CD4-positive, alpha-beta T cell treated with Interleukin-4 for 1 hour (primary cell): ENCODE results near the gene HTRA3.

Source experiments
- DNase-seq, 2 donors: peaks; one replicate each; pipeline ENCODE4 v3.0.0-alpha.2; 2020 to 2022

The HTRA3 gene

DNA sequence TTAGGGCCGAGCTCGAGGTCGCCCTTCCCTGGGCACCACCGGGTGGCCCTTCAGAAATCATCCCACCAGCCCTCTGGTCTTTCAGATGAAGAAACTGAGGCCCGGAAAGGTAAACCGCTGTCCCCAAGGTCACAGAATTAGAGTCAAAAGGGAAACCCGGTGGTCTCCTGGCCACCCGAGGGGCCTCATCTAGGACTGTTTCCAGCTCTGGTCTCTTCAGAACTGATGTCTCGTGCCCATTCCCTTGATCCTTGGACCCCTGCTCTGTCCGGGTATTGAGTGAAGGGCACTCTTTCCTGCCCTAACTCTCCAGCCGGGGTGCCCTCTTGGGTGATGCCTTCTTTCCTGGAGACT, 841 bp downstream of the HTRA3 start:
- no peak for DNase-seq

DNA sequence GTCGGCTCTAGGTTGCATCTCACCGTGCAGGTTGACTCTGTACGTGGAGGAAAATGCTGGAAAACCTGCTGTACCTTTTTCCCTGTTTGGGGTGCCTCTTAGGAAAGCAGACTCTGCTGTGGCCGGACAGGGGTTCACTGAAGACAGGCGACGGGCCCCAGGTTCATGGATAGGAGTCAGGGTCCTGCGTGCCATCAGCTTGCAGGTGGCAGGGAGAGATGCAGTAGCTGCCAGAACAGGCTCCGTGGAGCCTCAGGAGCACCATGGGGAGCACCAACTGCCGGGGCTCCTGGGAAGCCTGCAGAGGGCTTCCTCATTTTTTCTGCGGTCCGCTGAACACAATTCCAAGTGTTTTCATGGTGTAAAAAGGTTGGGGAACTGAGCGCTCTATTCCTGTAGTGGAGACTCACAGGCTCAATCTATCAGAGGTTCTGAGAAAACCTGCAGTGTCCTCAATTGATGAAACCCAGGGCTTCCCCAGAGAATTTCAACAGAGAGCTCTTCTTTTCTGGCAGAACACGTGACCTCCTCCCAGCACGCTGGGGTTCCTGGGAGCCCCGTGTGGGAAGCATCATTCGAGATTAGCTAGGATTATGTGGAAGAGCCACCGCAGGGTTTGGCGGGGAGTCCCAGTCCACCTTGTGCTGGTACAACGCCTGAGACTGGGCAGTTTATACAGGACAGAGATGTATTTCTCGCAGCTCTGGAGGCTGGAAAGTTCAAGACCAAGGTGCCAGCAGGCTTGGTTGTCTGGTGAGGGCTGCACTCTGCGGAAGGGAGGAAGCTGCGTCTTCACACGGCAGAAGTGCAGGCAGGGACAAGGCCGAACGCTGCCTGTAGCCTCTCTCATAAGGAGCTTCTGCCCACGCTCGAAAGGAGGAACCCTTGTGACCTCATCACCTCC, 1.6 kb downstream of the HTRA3 start:
- no peak for DNase-seq

DNA sequence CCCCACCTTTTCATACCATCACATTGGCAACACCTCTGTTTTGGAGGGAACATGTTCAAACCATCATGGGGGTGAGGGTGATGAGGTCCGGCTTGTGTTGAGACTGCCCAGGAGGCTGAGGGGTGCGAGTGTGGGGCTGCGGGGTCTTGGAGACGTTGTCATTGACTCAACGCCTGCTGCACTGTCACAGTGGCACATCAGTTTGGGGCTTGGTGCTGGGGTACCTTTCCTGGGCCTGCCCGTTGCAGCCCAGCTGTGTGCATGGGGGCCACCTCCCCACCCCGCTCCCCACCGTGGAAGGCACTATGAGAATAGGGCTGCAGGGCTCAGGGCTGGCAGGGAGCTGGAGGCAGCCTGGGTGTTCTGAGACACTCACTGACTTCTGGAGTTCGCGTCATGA, 2.3 kb downstream of the HTRA3 start:
- DNase-seq = no peak

DNA sequence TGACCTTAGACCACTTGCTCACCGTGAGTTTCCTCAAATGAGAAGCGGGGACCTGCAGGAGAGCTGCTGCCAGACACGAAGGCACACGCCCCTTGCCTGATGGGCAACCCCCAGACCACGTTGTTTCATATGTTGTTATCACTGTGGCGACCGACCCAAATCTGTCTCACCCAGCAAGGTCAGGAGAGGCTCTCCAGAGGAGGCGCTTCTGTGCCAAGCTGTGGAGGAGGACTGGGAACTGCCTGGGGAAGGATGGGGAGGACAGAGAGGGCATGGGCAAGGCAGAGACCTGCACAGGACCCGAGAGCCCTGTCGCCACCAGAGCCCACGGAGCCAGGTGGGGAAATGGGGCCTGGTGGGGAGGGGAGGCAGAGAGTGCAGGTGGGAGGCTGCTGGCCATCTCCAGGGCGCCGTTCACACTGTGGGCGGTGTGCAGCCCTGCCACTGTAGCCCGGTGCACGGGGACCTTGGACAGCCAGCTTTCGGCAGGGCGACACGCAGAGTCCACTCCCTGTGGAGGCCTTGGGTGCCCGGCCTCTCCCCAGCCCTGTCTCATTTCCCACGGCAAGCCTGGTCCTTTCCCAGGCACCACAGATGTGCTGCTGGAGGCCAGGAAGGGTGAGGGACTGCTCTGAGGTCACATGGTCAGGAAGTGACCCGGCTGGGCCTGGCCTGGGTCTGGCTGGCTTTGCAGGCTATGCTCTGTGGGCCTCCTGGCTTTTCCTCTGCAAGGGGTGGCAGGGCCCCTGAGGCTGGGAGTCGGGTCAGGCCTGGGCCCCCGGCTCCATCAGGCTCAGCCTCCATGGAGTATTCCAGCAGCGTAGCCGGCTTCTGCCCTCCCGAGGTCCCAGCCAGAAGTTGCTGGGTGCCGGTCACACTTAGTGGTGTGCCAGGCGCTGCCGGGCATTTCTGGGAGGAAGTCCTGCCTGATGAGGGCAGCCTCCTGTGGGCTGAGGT, 3.2 kb downstream of the HTRA3 start:
- no peak for DNase-seq

DNA sequence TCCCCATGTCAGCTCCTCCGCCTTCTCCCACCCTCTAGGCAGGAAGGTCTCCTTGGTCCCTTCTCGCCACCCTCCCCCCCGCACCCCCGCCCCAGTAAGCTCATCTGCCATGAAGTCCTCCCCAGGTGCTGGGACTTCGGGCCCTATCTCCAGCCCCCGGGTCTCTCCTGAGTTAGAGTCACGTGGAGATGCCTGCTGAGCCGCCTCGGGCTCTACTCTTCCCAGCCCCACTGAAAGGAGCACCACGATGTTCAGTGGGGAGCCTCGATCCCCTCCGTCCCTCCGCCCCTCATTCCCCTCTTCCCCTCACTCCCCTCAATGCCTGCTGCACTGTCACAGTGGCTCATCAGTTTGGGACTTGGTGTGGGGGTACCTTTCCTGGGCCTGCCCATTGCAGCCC, 3.9 kb downstream of the HTRA3 start:
- no peak for DNase-seq

DNA sequence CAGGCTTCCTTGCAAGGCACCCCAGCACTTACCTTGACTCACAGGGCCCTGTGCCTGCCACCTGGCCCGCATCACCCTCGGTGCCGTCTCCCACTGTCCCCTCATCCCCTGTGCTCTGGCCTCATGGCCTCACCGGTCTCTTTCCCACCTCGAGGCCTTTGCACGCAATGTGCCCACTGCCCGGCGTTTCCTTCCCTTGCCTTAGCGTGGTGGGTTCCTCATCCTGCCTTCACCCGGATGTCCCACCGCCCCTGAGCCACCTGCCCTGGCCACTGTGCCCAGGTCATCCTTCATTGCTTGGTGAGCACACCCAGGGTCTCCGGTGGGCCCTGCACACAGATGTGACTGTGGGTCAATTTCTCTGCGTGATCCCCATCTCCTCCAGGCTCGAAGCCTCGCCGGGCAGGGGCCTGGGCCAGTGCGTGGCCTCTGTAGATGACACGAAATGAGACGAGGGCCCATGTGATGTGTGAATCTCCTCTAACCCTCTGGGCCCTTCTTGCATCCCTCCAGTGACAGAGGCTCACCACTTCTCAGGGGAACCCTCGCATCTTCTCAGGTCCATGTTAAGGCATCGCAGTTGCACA, 4.6 kb downstream of the HTRA3 start:
- DNase-seq = no peak

DNA sequence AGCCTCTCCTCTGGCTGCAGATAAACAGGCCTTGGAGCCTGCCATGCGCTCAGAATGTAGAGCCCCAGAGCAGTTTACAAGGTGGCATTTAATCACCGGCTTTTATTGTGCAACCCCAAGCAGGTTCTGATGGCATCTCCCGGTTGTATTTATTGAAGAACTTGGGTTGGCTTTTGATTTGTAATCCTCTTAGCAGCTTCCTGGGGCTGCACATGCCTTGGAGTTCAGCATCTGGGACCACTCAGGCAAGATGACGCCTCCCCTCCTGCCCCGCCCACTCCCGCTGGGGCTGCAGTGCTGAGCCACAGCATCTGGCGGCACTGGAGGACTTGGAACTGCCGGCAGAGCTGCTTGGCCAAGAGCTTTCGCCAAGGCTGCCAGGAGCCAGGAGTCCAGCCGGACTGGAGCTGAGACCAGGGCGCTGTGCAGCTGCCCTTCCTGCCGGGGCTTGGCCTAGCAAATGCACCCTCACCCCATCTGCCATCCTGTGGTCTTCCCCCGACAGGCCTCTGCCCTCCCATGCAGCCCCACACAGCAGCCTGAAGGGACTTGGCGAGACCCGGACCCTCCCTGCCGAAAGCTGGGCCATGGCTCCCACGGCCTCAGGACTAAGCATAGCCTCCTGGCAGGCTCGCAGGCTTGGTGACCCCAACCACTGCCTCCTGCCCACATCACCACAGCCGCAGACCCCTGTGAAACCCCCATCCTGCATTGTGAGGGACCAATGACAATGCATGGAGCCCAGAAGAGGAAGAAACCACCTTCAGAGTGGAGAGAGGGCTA, 5.4 kb downstream of the HTRA3 start:
- DNase-seq = no peak

DNA sequence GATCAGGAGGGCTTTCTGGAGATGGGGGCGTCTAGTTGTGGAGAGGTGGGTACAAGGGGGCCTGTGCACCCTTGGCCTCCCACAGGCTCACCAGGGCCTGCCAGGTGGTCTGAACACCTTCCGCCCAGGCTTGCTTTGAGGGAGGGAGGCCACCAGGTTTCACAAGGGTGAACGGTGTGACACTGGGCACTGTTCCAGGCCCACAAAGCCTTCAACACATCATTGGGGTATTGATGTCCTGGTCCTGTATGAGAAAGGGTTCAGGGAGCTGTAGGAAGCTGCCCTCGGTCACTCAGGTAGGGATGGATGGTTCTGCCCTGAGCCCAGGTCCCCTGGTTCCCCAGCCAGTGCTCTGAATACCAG, 6.0 kb downstream of the HTRA3 start:
- no peak for DNase-seq

DNA sequence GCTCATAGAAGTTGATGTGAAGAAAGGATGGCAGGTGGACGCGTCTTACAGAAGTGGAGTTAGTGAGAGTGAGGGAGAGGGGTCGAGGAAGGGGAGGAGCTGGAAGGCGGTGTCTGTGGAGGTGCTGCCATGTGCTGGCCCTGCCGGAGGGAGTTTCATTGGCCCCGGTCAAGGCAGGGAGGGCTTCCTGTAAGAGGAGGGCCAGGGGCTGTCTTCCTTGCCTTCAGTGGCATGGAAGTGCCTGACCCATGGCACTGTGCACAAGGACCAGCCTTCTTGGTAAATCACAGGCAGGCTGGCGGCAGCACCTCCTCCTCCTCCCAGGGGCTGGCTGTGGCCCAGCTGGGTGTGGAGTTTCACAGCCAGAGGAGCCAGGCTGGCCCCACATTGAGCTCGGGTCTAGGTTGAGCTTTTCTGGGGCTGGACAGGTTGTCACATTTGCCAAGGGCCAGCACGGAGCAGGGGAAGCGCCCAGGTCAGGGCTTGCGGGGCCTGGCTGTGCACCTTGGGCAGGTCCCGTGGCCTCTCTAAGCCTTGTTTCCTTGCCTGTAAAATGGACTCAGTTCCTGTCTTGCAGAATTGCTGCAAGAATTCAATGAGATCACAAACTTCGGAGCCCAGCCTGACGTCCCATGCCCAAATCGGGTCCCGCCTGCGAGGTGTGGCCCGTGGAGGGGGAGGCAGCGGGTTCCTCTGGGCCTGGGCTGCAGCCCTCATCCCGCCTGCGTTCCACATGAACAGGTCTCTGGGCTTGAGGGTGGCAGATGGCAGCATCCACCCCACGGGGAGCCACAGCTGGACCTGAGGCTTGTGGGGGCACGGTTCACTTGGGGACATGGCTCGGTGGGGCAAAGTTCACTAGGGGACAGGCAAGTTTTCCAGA, 7.0 kb downstream of the HTRA3 start:
- no peak for DNase-seq

DNA sequence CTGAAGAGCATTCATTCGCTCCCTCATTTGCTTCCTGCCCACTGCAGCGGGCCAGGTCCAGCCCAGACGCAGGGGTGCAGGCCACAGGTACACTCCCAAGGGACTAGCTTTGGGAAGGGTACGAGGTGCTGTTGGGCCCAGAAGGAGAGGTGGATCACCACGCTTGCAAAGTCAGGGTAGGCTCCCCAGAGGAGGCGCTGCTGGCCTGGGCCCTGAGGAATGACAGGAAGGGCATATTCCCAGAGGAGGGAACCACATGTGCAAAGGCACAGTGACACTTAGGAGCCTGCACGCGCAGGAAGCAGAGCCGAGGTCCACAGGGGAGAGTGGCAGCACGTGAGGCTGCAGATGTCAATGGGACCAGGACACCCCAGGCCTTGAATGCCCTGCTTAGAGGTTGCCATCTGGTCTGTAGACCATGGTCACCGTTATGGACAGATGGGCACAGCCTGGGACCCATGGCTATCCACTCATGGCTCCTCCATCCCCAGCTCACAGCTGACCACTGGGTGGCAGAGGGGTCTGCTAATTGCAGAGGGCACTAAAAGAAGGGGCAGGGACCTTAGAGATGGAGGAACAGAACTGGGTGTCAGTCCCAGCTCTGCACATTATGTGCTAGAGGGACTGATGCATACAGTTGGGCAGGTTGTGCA, 7.9 kb downstream of the HTRA3 start:
- no peak for DNase-seq

DNA sequence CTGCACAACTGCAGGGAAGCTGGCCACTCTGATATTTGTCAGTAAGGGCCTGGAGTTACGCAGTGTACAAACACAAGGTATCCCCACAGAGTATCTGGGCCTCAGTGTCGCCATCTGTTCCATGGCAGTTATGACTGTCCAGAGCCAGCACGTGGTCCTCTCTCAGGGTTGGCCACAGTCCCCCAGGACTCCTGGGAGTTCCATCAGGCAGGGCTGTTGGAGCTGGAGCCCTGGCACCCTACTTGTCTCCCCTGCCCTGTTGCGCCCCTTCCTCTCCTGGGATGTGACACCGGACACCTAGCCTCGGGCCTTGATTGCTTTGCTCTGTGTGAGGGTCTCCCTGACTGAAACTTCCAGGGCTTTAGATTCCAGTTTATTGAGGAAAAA, 8.4 kb downstream of the HTRA3 start:
- DNase-seq = no peak

DNA sequence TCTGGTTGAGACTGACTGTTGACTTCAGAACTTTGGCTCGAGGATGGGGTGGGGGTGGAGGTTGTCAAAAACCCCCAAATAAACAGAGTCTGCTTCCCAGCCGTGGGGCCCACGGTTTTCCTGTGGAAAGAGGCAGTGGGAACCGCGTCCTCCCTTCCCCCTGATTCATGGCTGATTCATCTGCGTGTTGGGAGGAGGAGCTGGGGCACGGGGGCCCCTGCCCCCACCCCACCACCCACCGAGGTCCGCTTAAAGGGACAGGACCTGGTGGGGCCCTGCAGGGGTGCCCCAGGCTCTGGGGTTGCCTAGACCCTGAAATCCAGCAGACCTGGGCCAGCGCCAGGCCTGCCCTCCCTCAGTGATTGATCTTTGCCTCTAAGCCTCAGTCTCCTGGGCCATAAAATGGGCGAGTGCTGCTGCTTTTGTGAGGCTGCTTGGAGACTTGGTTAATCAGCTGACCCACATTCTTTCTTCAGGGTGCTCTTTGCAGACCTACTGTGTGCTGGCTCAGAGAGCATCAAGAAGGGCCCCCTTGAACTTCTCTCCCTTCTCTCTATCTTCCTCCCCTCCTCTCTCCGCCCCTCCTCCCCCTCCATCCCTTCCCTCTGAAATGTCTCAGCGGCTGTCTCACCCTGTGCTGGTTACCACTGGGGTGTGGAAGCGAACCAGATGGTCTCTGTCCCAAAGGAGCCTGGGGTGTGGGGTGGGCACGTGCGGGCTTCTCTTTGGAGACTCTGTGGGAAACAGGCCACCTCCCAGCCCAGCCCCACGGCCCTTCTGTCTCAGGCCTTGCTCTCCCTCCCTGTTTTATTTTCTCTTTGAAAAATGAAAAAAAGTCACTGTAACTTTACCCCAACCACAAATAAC, 9.1 kb downstream of the HTRA3 start:
- DNase-seq = no peak

DNA sequence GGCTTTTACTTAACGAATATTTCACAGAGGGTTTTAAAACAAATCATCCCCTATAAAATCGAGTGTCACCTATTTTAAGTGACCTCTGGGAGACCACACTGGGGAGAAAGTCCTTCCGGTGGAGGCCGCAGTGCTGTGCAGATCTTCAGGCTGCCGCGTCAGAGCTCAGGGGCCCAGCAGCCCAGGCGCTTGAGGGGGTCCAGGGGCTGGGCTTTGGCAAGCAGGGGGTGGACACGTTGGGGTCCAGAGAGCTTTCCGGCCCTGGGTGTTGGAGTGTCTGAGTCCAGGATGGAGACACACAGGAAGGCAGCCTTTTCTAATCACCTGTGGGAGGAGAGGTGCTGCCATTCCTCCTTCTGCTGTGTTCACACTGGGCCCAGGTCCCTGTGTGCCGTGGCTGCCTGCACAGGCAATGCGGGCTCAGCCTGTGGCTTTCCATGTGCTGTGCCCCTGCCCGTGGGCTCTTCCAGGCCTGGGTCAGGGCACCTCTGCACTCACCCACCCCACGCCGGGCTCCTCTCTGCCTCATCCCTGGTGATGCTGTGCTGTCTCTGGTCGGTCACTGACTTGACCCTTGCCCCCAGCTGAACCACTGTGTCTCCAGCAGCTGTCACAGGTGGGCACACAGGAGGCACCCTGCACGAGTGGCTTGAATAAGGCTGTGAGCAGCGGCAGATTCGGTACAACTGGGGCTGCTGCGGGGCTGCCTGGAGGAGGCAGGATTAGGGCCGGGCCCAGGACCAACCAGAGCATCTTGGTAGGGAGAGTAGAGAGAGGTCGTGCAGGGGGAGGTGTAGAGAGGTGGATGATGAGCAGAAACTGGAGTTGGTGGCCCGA, 10.0 kb downstream of the HTRA3 start:
- DNase-seq = no peak

DNA sequence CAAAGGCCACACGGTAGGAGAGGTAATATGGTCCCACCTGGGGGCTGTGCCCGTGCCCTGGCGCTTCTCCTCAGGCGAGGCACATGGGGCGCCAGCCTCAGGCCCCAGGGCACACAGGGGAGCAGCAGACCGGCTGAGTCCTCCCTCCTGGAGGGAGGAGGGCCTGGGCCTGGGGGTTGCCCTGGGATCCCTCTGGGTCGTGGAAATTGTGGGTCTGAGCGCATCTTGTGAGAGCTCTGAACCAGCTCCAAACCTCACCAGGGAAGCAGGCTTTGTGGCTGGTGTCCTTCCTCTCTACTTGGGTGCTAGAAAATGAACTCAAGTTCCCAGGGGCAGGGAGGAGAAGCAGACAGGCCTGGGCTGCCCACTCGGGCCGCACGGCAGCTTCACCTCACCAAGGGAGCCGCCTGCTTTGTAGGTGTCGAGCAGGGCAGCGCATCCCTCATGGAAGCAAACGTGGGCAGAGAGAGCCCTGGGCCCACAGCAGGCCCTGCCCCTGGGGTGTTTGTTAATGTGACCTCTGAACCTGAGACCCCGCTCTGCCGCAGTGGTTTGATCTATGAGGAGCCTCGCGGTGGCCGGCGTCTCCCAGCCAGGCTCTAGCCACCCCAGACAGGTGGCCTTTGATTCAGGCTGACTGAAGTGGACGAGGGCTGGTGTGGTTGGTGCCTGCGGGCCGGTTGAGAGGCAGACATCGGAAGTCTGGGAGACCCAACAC, 10.8 kb downstream of the HTRA3 start:
- DNase-seq = no peak

DNA sequence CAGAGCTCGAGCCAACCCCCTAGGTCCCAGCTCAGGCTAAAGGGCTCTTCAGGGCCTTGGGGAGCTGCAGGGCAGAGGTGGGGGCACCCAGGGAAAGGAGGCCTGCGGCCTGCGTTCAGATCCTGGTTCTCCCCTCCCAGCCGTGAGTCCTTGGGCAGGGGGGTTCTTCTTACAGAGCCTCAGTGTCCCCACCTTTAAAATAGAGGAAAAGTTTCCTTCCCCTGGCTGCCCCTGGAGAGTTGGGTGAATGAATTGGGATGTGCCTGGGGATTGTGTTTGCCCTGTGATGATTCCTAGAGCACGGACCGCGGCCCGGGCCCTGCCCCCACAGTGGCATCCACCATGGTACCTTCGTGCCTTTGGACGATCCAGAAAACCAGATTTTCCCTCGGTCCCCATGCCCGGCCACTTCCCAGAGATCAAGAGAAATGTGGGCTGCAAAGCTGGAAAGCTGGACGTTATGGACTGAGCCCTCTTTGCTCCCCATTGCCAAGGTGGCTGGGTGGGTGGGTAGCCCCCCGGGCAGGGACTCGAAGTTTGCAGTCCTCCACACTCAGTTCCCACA, 11.4 kb downstream of the HTRA3 start:
- DNase-seq = no peak

DNA sequence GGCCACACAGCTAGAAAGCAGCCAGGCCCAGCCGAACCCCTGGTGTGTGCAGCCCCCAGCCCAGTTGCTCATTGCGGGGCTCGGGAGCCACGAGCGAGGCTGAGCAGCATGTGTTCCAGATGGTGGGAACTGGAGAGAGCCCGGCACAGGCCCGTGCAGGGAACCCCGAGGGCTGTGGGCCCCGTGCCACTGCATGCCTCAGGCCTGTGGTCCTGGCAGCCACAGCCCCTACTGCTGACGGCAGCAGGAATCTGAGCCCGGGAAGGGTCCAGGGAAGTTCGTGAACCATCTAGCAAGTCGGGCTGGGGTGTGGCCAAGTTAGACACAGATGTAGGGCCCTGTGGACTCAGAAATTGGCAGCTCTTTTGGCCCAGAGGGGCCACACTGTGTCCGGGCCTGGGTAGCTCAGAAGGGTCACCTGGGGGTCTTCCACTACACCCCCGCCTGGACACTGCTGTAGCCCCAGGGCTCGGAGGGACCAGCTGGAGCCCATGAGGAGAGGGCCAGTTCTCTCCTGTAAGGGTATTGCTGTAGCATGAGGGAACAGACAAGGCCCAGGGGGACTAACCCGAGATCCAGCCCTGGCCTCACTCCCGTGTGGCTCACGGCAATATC, 12.1 kb downstream of the HTRA3 start:
- no peak for DNase-seq

DNA sequence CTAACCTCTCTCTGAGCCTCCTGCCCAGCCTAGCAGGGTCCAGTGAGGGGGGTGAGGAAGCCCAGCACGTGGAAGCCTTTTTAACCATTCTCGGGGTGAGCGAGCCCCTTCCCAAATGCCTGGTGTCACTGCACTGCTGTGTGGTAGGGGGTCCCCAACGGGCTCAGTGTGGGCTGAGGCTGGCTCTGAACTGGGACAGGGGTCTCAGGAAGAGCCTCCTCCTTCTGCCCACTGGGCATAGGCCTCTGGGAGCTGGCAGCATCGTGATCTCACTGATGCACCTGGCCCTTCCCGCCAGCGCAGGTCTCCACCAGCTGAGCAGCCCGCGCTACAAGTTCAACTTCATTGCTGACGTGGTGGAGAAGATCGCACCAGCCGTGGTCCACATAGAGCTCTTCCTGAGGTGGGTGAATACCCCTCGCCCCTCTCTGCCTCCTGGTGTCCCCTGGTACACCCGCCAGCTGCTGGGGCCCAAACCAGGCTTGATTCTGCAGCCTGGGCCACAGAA, 12.6 kb downstream of the HTRA3 start:
- no peak for DNase-seq

DNA sequence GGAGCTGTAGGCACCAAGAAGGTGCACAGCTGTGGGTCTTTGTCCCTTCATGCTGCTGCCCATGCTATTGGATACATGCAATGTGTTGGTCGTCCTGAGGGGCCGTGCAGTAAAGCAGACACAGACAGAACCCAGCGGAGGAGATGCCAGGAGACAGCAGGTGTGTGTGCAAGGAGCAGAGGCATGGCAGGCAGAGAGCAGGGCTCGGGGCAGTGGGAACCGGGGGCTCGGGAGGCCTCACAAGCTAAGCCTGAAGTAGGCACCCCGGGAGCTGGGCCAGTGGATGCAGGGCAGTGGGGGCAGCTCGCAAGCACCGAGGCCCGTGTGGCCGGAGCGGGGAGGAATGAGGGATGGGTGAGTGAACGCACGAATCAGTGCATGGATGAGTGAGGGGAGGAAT, 13.2 kb downstream of the HTRA3 start:
- DNase-seq = no peak
